Prostate gland (tissue), 2 donors: ENCODE data around the gene DACT1. TPM values are rescaled to one million over a fixed set of nuclear protein-coding genes. Genes with fewer than 3 reads are reported as not detected.

Source experiments
- DNase-seq: peaks from one replicate; pipeline ENCODE4 v3.0.0-alpha.2; 2019; ENCODE audit warnings: low spot score
- H3K27ac ChIP-seq, 2 donors: fragments of 200-600 bp; sonication (generic); 2 replicates each; pipeline ENCODE4 v1.5.1; 2017 to 2019
- H3K27me3 ChIP-seq: fragments of 200-600 bp; sonication (generic); replicated peaks from 2 replicates; pipeline ENCODE4 v1.5.1; 2019; ENCODE audit not compliant: insufficient read depth
- H3K36me3 ChIP-seq, 2 donors: fragments of 200-600 bp; sonication (generic); 1 replicate in 1 of 2; 2 replicates in 1 of 2; pipeline versions ENCODE4 v1.5.1 to v1.8.1; 2017 to 2019
- H3K4me1 ChIP-seq: fragments of 200-600 bp; sonication (generic); replicated peaks from 2 replicates; pipeline ENCODE4 v1.5.1; 2019
- H3K4me3 ChIP-seq, 2 donors: fragments of 200-600 bp; sonication (generic); 2 replicates each; pipeline ENCODE4 v1.5.1; 2017 to 2019
- H3K9me3 ChIP-seq: fragments of 200-600 bp; sonication (generic); 2 replicates; pipeline ENCODE4 v1.5.1; 2017
- CTCF ChIP-seq, 4 experiments: fragments of 200-600 bp in 2 of 4; fragments of 450-650 bp in 2 of 4; sonication (generic) in 2 of 4; IDR thresholded peaks; 1 replicate in 3 of 4; 2 replicates in 1 of 4; pipeline ENCODE4 v1.5.1; 2016 to 2019; ENCODE audit warnings: antibody characterized with exemption in 4 of 4, mild to moderate bottlenecking in 2 of 4, moderate library complexity in 2 of 4
- POLR2A ChIP-seq: fragments of 450-650 bp; IDR thresholded peaks from one replicate; pipeline ENCODE4 v1.6.1; 2016; ENCODE audit warnings: antibody characterized with exemption, mild to moderate bottlenecking
- POLR2AphosphoS5 ChIP-seq: sonication (generic); formaldehyde crosslinking; IDR thresholded peaks from one replicate; pipeline ENCODE4 v1.6.1; 2017; ENCODE audit warnings: antibody characterized with exemption
- WGBS: methylation state at CpG from one replicate; pipeline ENCODE4 v1.1.5; 2018; 5-methylcytosine and 5-hydroxymethylcytosine counted together
- intact Hi-C: fragments of 100-400 bp; cut with DNase I; formaldehyde crosslinking; loops from one replicate; pipeline ENCODE4 v1.14.2; 2022
- total RNA-seq, 2 donors: library from RNA; depleted of rRNA; stranded (reverse); fragments of >200 nt; gene quantifications; one replicate each; pipeline ENCODE4 v1.1.0, GENCODE V29; 2016

DACT1 gene
- total RNA-seq, 2 donors from 2014 or later = 4.5 to 27.1 TPM

GRCh38 chr14:58626431-58626831 is 11.3 kb upstream of the DACT1 start:
- TF ChIP-seq CTCF (IDR thresholded peaks at IDR 0.05) = no peak
- TF ChIP-seq POLR2A = no peak
- no peak for TF ChIP-seq POLR2AphosphoS5
- no peak for DNase-seq
- no peaks in the 10 kb centered on the region for H3K9me3 ChIP-seq
- no peaks in the 10 kb centered on the region for H3K27me3 ChIP-seq
- no peaks in the 10 kb centered on the region for H3K4me1 ChIP-seq
- H3K27ac ChIP-seq = no peak overlapping the region
- intact Hi-C loops = no loop called here
- WGBS = 74% methylated on average over 3 of the region's 3 CpGs
- no peaks in the 10 kb centered on the region for H3K36me3 ChIP-seq
- no peak overlapping the region for H3K4me3 ChIP-seq

- intact Hi-C loops = no loop called here
- H3K9me3 ChIP-seq = no peaks in the 10 kb centered on the region
- 72% methylated on average over 6 of the region's 6 CpGs for WGBS
- H3K4me1 ChIP-seq = no peaks in the 10 kb centered on the region
- TF ChIP-seq CTCF (IDR thresholded peaks at IDR 0.05) (no peak), POLR2A (no peak), POLR2AphosphoS5 (no peak)
- DNase-seq = no peak
- no peaks in the 10 kb centered on the region for H3K27me3 ChIP-seq
- no peak overlapping the region for H3K27ac ChIP-seq
- no peaks in the 10 kb centered on the region for H3K36me3 ChIP-seq
- H3K4me3 ChIP-seq = no peak overlapping the region
Observed at GRCh38 chr14:58628406-58628805, 9.4 kb upstream of the DACT1 start.

- TF ChIP-seq POLR2AphosphoS5 (no peak), POLR2A (no peak), CTCF (IDR thresholded peaks at IDR 0.05) (no peak)
- DNase-seq = no peak
- H3K4me3 ChIP-seq = no peak overlapping the region
- 82% methylated on average over 1 of the region's 1 CpG for WGBS
- H3K4me1 ChIP-seq = no peaks in the 10 kb centered on the region
- H3K9me3 ChIP-seq = no peaks in the 10 kb centered on the region
- intact Hi-C loops = no loop called here
- H3K27ac ChIP-seq = no peak overlapping the region
- no peaks in the 10 kb centered on the region for H3K27me3 ChIP-seq
- no peaks in the 10 kb centered on the region for H3K36me3 ChIP-seq
Observed at GRCh38 chr14:58629281-58629680, 8.5 kb upstream of the DACT1 start.

GRCh38 chr14:58631732-58632131 is 6.0 kb upstream of the DACT1 start:
- TF ChIP-seq CTCF (IDR thresholded peaks at IDR 0.05) = no peak
- TF ChIP-seq POLR2A = no peak
- TF ChIP-seq POLR2AphosphoS5 = no peak
- H3K27me3 ChIP-seq = no peaks in the 10 kb centered on the region
- WGBS = 73% methylated on average over 18 of the region's 18 CpGs
- H3K4me1 ChIP-seq = no peaks in the 10 kb centered on the region
- no peak overlapping the region for H3K4me3 ChIP-seq
- DNase-seq = no peak
- no peak overlapping the region for H3K27ac ChIP-seq
- no peaks in the 10 kb centered on the region for H3K9me3 ChIP-seq
- intact Hi-C loops = loop anchor here (10.0 kb wide), 2 partner anchors 57 to 393 kb away; no protein-coding TSS in a partner anchor
- H3K36me3 ChIP-seq = no peaks in the 10 kb centered on the region

- 74% methylated on average over 3 of the region's 3 CpGs for WGBS
- no peak for DNase-seq
- Histone ChIP-seq H3K4me1 (no peaks in the 10 kb centered on the region), H3K27ac (no peak overlapping the region), H3K27me3 (no peaks in the 10 kb centered on the region), H3K9me3 (no peaks in the 10 kb centered on the region), H3K4me3 (no peak overlapping the region), H3K36me3 (no peaks in the 10 kb centered on the region)
- TF ChIP-seq POLR2AphosphoS5 = no peak
- no peak for TF ChIP-seq CTCF (IDR thresholded peaks at IDR 0.05)
- TF ChIP-seq POLR2A = no peak
- intact Hi-C loops = loop anchor here (10.0 kb wide), 2 partner anchors 59 to 391 kb away; no protein-coding TSS in a partner anchor
Observed at GRCh38 chr14:58633831-58634230, 3.9 kb upstream of the DACT1 start.
